Fibroblast of lung (primary cell): ENCODE measurements around the gene TSPAN5. TPM values are rescaled to one million over a fixed set of nuclear protein-coding genes. Genes with fewer than 3 reads are reported as not detected.

Experiments
- DNase-seq, 2 donors: peaks; one replicate each; pipeline versions ENCODE4 v3.0.0 to v3.0.0-alpha.2; 2010; ENCODE audit warnings: low read depth in 2 of 2
- H2AFZ ChIP-seq: 2 replicates; pipeline ENCODE4 v1.5.1; 2012; ENCODE audit warnings: low read length, control low read depth, inconsistent platforms
- H3K27ac ChIP-seq: 2 replicates; pipeline ENCODE4 v1.5.1; 2011; ENCODE audit warnings: low read length, control low read depth; ENCODE audit not compliant: insufficient read depth
- H3K27me3 ChIP-seq: 2 replicates; pipeline ENCODE4 v1.5.1; 2011; ENCODE audit warnings: mild to moderate bottlenecking, low read length; ENCODE audit not compliant: control insufficient read depth, insufficient read depth
- H3K36me3 ChIP-seq: 2 replicates; pipeline ENCODE4 v1.5.1; 2011; ENCODE audit warnings: low read length; ENCODE audit not compliant: control insufficient read depth, insufficient read depth
- H3K4me1 ChIP-seq: 2 replicates; pipeline ENCODE4 v1.5.1; 2011; ENCODE audit warnings: low read length; ENCODE audit not compliant: control insufficient read depth, insufficient read depth; ENCODE audit errors: extremely low read depth
- H3K4me2 ChIP-seq: 2 replicates; pipeline ENCODE4 v1.5.1; 2011; ENCODE audit warnings: low read length, control low read depth; ENCODE audit not compliant: insufficient read depth; ENCODE audit errors: extremely low read depth
- H3K4me3 ChIP-seq, 4 experiments: fragments of 200-600 bp in 1 of 4; sonication (generic) in 1 of 4; replicated peaks in 1 of 4; 2 replicates each; pipeline ENCODE4 v1.5.1; 2011 to 2016; ENCODE audit warnings: low read length in 4 of 4, low read depth in 3 of 4, mild to moderate bottlenecking in 3 of 4, control low read depth in 2 of 4, inconsistent platforms in 1 of 4, mixed read lengths in 1 of 4; ENCODE audit not compliant: insufficient read depth in 1 of 4; ENCODE audit errors: control extremely low read depth in 1 of 4
- H3K79me2 ChIP-seq: 2 replicates; pipeline ENCODE4 v1.5.1; 2012; ENCODE audit warnings: mild to moderate bottlenecking, low read length, inconsistent platforms; ENCODE audit not compliant: control insufficient read depth, insufficient read depth
- H3K9ac ChIP-seq: 2 replicates; pipeline ENCODE4 v1.5.1; 2011; ENCODE audit warnings: mild to moderate bottlenecking, low read length, control low read depth; ENCODE audit not compliant: insufficient read depth
- H3K9me3 ChIP-seq: 2 replicates; pipeline ENCODE4 v1.5.1; 2012; ENCODE audit warnings: low read depth, low read length; ENCODE audit not compliant: control insufficient read depth, insufficient read depth
- H4K20me1 ChIP-seq: 2 replicates; pipeline ENCODE4 v1.5.1; 2011; ENCODE audit warnings: low read length; ENCODE audit not compliant: control insufficient read depth, insufficient read depth; ENCODE audit errors: extremely low read depth
- EZH2 ChIP-seq: IDR thresholded peaks from 2 replicates; pipeline ENCODE4 v1.5.1; 2012; ENCODE audit warnings: low read length, control low read depth, mild to moderate bottlenecking; ENCODE audit errors: missing control alignments
- polyA plus RNA-seq, 2 donors: library from polyadenylated mRNA; depleted of rRNA in 1 of 2; stranded (reverse) in 1 of 2; unstranded in 1 of 2; fragments of >200 nt; gene quantifications; 2 replicates each; pipeline ENCODE4 v1.2.1, GENCODE V29; 2011 to 2012; ENCODE audit warnings: missing spikeins in 1 of 2
- total RNA-seq: library from RNA; depleted of rRNA; stranded (reverse); fragments of >200 nt; gene quantifications from 2 replicates; pipeline ENCODE4 v1.2.1, GENCODE V29; 2014
- TF ChIP-seq, protein P1 (sequence below), 2 donors: IDR thresholded peaks in 1 of 2; conservative IDR thresholded peaks in 1 of 2; 1 replicate in 1 of 2; 2 replicates in 1 of 2; pipeline ENCODE4 v1.5.1; 2011 to 2012; ENCODE audit warnings: low read length in 2 of 2, control low read depth in 1 of 2, inconsistent platforms in 1 of 2, low read depth in 1 of 2, mild to moderate bottlenecking in 1 of 2

TSPAN5 gene
- total and polyA plus RNA-seq, 2 donors (not counting 1 experiment from before 2014, with no cell fraction given) = 109 to 129 TPM

DNA sequence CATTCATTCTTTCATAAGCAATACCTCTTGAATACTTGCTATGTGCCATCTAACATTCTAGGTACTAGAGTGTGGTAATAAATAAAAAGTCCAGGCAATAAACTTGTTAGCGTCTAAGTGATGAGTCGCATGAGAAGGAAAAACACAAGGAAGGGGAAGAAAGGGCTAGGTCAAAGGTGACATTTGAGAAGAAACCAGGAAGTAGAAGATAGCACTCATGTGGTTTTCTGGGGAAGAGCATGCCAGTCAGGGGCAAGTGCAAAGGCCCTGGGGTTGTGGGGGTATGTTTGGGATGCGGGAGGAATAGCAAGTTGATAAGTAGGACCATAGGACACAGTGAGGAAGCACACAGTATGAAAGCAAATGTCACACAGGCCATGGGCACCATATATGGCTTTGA, 157.0 kb downstream of the TSPAN5 start:
- Histone ChIP-seq H3K27me3 (no peaks in the 10 kb centered on the region), H2AFZ (no peak overlapping the region), H4K20me1 (peaks cover 2% of the 10 kb centered on the region), H3K9ac (no peak overlapping the region), H3K4me2 (no peak overlapping the region), H3K9me3 (no peaks in the 10 kb centered on the region), H3K4me3 (no peak overlapping the region), H3K79me2 (peaks cover 2% of the 10 kb centered on the region), H3K36me3 (no peaks in the 10 kb centered on the region), H3K4me1 (no peaks in the 10 kb centered on the region), H3K27ac (no peak overlapping the region)
- no peak for TF ChIP-seq EZH2
- TF ChIP-seq, protein P1, sequence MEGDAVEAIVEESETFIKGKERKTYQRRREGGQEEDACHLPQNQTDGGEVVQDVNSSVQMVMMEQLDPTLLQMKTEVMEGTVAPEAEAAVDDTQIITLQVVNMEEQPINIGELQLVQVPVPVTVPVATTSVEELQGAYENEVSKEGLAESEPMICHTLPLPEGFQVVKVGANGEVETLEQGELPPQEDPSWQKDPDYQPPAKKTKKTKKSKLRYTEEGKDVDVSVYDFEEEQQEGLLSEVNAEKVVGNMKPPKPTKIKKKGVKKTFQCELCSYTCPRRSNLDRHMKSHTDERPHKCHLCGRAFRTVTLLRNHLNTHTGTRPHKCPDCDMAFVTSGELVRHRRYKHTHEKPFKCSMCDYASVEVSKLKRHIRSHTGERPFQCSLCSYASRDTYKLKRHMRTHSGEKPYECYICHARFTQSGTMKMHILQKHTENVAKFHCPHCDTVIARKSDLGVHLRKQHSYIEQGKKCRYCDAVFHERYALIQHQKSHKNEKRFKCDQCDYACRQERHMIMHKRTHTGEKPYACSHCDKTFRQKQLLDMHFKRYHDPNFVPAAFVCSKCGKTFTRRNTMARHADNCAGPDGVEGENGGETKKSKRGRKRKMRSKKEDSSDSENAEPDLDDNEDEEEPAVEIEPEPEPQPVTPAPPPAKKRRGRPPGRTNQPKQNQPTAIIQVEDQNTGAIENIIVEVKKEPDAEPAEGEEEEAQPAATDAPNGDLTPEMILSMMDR (conservative IDR thresholded peaks at IDR 0.05 in 1 of 2, IDR thresholded peaks at IDR 0.05 in 1 of 2; ENCODE audit: low read depth in 1 of 2, low read length in 2 of 2) = no peak
- no peak for DNase-seq

DNA sequence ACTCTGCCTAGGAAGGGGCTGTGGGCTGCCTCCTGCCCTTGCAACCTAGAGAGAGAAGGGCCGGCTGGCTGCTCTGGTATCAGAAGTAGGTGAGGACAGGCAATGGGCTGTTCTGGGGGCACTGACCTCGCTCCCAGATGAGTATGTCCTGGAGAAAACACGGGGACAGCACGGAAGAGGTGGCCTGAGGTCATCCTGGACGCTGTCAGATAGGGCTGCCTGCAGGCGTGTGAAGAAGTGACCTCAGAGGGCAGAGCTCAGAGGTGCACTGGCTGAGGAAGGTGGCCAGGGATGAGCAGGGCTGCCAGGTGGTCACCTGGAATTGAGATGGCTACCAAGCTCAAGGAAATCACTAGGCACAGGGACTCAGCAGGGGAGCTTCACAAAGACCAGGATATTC, 159.6 kb downstream of the TSPAN5 start:
- H3K9me3 ChIP-seq = no peaks in the 10 kb centered on the region
- TF ChIP-seq EZH2 = no peak
- TF ChIP-seq, protein P1 (conservative IDR thresholded peaks at IDR 0.05 in 1 of 2, IDR thresholded peaks at IDR 0.05 in 1 of 2; ENCODE audit: low read depth in 1 of 2, low read length in 2 of 2) = no peak
- H3K4me3 ChIP-seq = no peak overlapping the region
- peaks cover 9% of the 10 kb centered on the region for H3K79me2 ChIP-seq
- no peak overlapping the region for H2AFZ ChIP-seq
- no peaks in the 10 kb centered on the region for H3K27me3 ChIP-seq
- DNase-seq = no peak
- no peak overlapping the region for H3K27ac ChIP-seq
- no peaks in the 10 kb centered on the region for H3K36me3 ChIP-seq
- peaks cover 3% of the 10 kb centered on the region for H3K4me1 ChIP-seq
- H3K4me2 ChIP-seq = no peak overlapping the region
- peaks cover 2% of the 10 kb centered on the region for H4K20me1 ChIP-seq
- no peak overlapping the region for H3K9ac ChIP-seq

DNA sequence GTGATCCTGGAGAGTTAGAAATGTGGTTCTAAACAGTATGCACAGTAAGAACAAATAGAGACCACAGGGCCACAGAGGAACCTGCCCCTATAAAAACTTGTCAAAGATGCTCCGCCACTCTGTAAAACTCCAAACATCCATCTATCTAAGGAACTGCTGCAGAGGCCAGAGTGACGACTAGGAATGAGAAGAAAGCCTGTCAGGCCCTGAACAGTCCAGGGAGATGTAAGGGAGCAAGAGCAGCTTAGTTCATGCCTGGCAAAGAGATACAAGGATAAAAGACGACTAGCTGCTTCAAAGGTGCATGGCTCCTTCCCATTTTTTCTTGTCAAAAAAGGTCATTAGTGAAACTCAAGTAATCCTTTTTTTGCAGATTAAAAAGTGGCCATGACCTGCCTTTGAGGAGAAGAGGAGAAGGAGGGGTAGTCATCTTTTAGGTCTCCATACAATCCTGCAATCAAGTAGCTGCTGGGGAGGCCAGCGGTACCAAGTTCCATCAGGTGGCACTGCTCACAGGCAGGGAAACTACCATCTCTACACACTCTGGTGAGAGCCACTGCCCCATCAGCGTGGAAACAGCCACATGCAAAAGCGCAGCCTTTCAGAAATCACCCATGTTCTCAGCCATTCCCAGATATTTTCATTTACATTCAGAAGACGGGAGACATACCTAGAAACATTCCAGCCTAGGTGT, 162.1 kb downstream of the TSPAN5 start:
- Histone ChIP-seq H3K9me3 (no peaks in the 10 kb centered on the region), H3K4me3 (no peak overlapping the region), H3K27me3 (no peaks in the 10 kb centered on the region), H3K4me2 (no peak overlapping the region), H4K20me1 (no peaks in the 10 kb centered on the region), H3K27ac (no peak overlapping the region), H3K9ac (no peak overlapping the region), H2AFZ (no peak overlapping the region), H3K36me3 (peaks cover 3% of the 10 kb centered on the region), H3K79me2 (peaks cover 16% of the 10 kb centered on the region), H3K4me1 (peaks cover 10% of the 10 kb centered on the region)
- TF ChIP-seq, protein P1 (conservative IDR thresholded peaks at IDR 0.05 in 1 of 2, IDR thresholded peaks at IDR 0.05 in 1 of 2; ENCODE audit: low read depth in 1 of 2, low read length in 2 of 2) = no peak
- TF ChIP-seq EZH2 = no peak
- no peak for DNase-seq
